H1 (cell line): ENCODE data around the gene NME4. TPM values are rescaled to one million over a fixed set of nuclear protein-coding genes. Genes with fewer than 3 reads are reported as not detected.

Experiments used
- CTCF ChIA-PET: fragments of 300-600 bp; sonication (Branson Sonifier 250); formaldehyde crosslinking; loops from one replicate; lab custom pipeline; 2021; ENCODE audit not compliant: partially characterized antibody; lab: Charles Lee
- POLR2A ChIA-PET: fragments of 300-600 bp; sonication (Branson Sonifier 250); formaldehyde crosslinking; loops from one replicate; lab custom pipeline; 2021; ENCODE audit warnings: inconsistent platforms; ENCODE audit not compliant: partially characterized antibody; lab: Charles Lee
- DNase-seq, 2 experiments: peaks; one replicate each; pipeline versions ENCODE4 v3.0.0 to v3.0.0-alpha.2; 2010 to 2022; ENCODE audit warnings: low spot score in 2 of 2, low read depth in 1 of 2, mixed read lengths in 1 of 2
- FAIRE-seq: peaks from 2 replicates; lab custom pipeline; 2011; peaks lifted over from hg19 to GRCh38; lab: Jason Lieb, UNC
- H2AFZ ChIP-seq: 2 replicates; pipeline ENCODE4 v1.8.1; 2012; ENCODE audit warnings: low read length, inconsistent platforms
- H2AK5ac ChIP-seq: 2 replicates; pipeline ENCODE4 v1.6.1; 2013; ENCODE audit warnings: low read depth, low read length
- H2BK120ac ChIP-seq: replicated peaks from 2 replicates; pipeline ENCODE3; 2013; ENCODE audit warnings: low read depth, low read length, inconsistent platforms
- H2BK12ac ChIP-seq: 2 replicates; pipeline ENCODE4 v1.6.1; 2013; ENCODE audit warnings: low read depth, low read length
- H2BK15ac ChIP-seq: 2 replicates; pipeline ENCODE4 v1.6.1; 2013; ENCODE audit warnings: low read length
- H2BK20ac ChIP-seq: 2 replicates; pipeline ENCODE4 v1.6.1; 2013; ENCODE audit warnings: low read length
- H2BK5ac ChIP-seq: 2 replicates; pipeline ENCODE4 v1.6.1; 2013; ENCODE audit warnings: low read depth, low read length
- H3K14ac ChIP-seq: 2 replicates; pipeline ENCODE4 v1.6.1; 2013; ENCODE audit warnings: inconsistent platforms; ENCODE audit not compliant: insufficient read length
- H3K18ac ChIP-seq: 2 replicates; pipeline ENCODE4 v1.6.1; 2013; ENCODE audit warnings: low read length; ENCODE audit errors: extremely low read depth
- H3K23ac ChIP-seq: 2 replicates; pipeline ENCODE4 v1.6.1; 2013; ENCODE audit warnings: inconsistent platforms; ENCODE audit not compliant: insufficient read length
- H3K23me2 ChIP-seq: 2 replicates; pipeline ENCODE4 v1.6.1; 2013; ENCODE audit warnings: low read depth, low read length
- H3K27ac ChIP-seq: 2 replicates; pipeline ENCODE4 v1.6.1; 2011; ENCODE audit warnings: low read depth, low read length, inconsistent platforms
- H3K27me3 ChIP-seq, 4 experiments: replicated peaks in 1 of 4; 1 replicate in 1 of 4; 2 replicates in 3 of 4; pipeline versions ENCODE4 v1.6.1 to v1.8.1; 2011 to 2013; ENCODE audit warnings: low read length in 3 of 4, mild to moderate bottlenecking in 3 of 4, inconsistent platforms in 2 of 4, mixed read lengths in 2 of 4, moderate library complexity in 1 of 4; ENCODE audit not compliant: control insufficient read depth in 3 of 4, insufficient read depth in 3 of 4; ENCODE audit errors: extremely low read depth in 1 of 4
- H3K36me3 ChIP-seq, 4 experiments: 2 replicates each; pipeline versions ENCODE4 v1.6.1 to v1.8.1; 2011 to 2013; ENCODE audit warnings: mild to moderate bottlenecking in 4 of 4, low read length in 3 of 4, moderate library complexity in 2 of 4, control low read depth in 1 of 4, inconsistent platforms in 1 of 4; ENCODE audit not compliant: insufficient read depth in 4 of 4, control insufficient read depth in 2 of 4
- H3K4ac ChIP-seq: replicated peaks from 2 replicates; pipeline ENCODE3; 2013; ENCODE audit warnings: low read length, low read depth, mixed read lengths, inconsistent platforms; ENCODE audit not compliant: insufficient read length
- H3K4me1 ChIP-seq, 4 experiments: replicated peaks in 1 of 4; 1 replicate in 1 of 4; 2 replicates in 3 of 4; pipeline versions ENCODE4 v1.6.1 to v1.8.1; 2011 to 2013; ENCODE audit warnings: low read length in 3 of 4, inconsistent platforms in 2 of 4, mixed read lengths in 1 of 4; ENCODE audit not compliant: insufficient read depth in 4 of 4, control insufficient read depth in 3 of 4
- H3K4me2 ChIP-seq, 2 experiments: 2 replicates each; pipeline versions ENCODE4 v1.6.1 to v1.8.1; 2011 to 2013; ENCODE audit warnings: low read depth in 2 of 2, low read length in 2 of 2, control low read depth in 1 of 2, inconsistent platforms in 1 of 2, mild to moderate bottlenecking in 1 of 2; ENCODE audit not compliant: insufficient read depth in 1 of 2
- H3K4me3 ChIP-seq, 4 experiments: fragments of 200-600, 300-600 bp in 1 of 4; sonication (generic), shearing (Covaris generic), sonication (Bioruptor Twin) in 1 of 4; 2 replicates each; pipeline versions ENCODE4 v1.5.1 to v1.8.1; 2011 to 2016; ENCODE audit warnings: low read length in 4 of 4, low read depth in 3 of 4, control low read depth in 2 of 4, inconsistent platforms in 2 of 4, mild to moderate bottlenecking in 2 of 4, mixed read lengths in 1 of 4, moderate library complexity in 1 of 4; ENCODE audit not compliant: insufficient read depth in 2 of 4; ENCODE audit errors: extremely low read depth in 1 of 4
- H3K56ac ChIP-seq: replicated peaks from 2 replicates; pipeline ENCODE3; 2013; ENCODE audit warnings: low read depth, mild to moderate bottlenecking, mixed read lengths, low read length, inconsistent platforms; ENCODE audit not compliant: insufficient read length
- H3K79me1 ChIP-seq: 2 replicates; pipeline ENCODE4 v1.6.1; 2013; ENCODE audit warnings: low read depth, low read length, control low read depth
- H3K79me2 ChIP-seq, 2 experiments: 2 replicates each; pipeline versions ENCODE4 v1.6.1 to v1.8.1; 2012 to 2013; ENCODE audit warnings: low read length in 2 of 2, mild to moderate bottlenecking in 2 of 2, inconsistent platforms in 1 of 2; ENCODE audit not compliant: insufficient read depth in 2 of 2, control insufficient read depth in 1 of 2
- H3K9ac ChIP-seq, 4 experiments: replicated peaks in 1 of 4; 1 replicate in 1 of 4; 2 replicates in 3 of 4; pipeline versions ENCODE4 v1.6.1 to v1.8.1; 2011 to 2013; ENCODE audit warnings: low read depth in 3 of 4, low read length in 3 of 4, control low read depth in 2 of 4, mild to moderate bottlenecking in 2 of 4, moderate library complexity in 2 of 4, inconsistent platforms in 1 of 4; ENCODE audit errors: extremely low read depth in 1 of 4
- H3K9me3 ChIP-seq, 2 experiments: 2 replicates each; pipeline versions ENCODE4 v1.6.1 to v1.8.1; 2012 to 2013; ENCODE audit warnings: mild to moderate bottlenecking in 2 of 2, moderate library complexity in 2 of 2, control low read depth in 1 of 2, inconsistent platforms in 1 of 2, low read depth in 1 of 2, low read length in 1 of 2, mixed read lengths in 1 of 2; ENCODE audit not compliant: insufficient read depth in 2 of 2
- H4K20me1 ChIP-seq, 2 experiments: replicated peaks in 1 of 2; 2 replicates each; pipeline versions ENCODE3 to v1.8.1; 2011 to 2013; ENCODE audit warnings: inconsistent platforms in 2 of 2, low read length in 2 of 2, mild to moderate bottlenecking in 1 of 2; ENCODE audit not compliant: insufficient read depth in 2 of 2, control insufficient read depth in 1 of 2
- H4K5ac ChIP-seq: 2 replicates; pipeline ENCODE4 v1.6.1; 2013; ENCODE audit warnings: low read length, low read depth, mixed read lengths, inconsistent platforms; ENCODE audit not compliant: insufficient read length
- H4K8ac ChIP-seq: 2 replicates; pipeline ENCODE4 v1.8.0; 2013; ENCODE audit warnings: mild to moderate bottlenecking, moderate library complexity, low read length, inconsistent platforms; ENCODE audit not compliant: insufficient read depth; ENCODE audit errors: extremely low read depth
- H4K91ac ChIP-seq: replicated peaks from 2 replicates; pipeline ENCODE3; 2013; ENCODE audit warnings: low read length, mixed read lengths, inconsistent platforms; ENCODE audit not compliant: insufficient read length
- BCL11A ChIP-seq, 2 experiments: IDR thresholded peaks; one replicate each; pipeline ENCODE4 v1.6.1; 2011; ENCODE audit warnings: low read depth in 2 of 2, low read length in 2 of 2, mild to moderate bottlenecking in 2 of 2
- BRCA1 ChIP-seq: IDR thresholded peaks from 2 replicates; pipeline ENCODE4 v1.6.1; 2012; ENCODE audit warnings: low read depth, low read length, improper control_type of control experiment
- CTBP2 ChIP-seq: IDR thresholded peaks from 2 replicates; pipeline ENCODE4 v1.7.0; 2011; ENCODE audit warnings: borderline replicate concordance, mild to moderate bottlenecking, moderate library complexity, mixed read lengths, low read length; ENCODE audit not compliant: insufficient read depth, insufficient read length
- KDM1A ChIP-seq: fragments of 200-600, 300-600 bp; sonication (generic); IDR thresholded peaks from 2 replicates; pipeline ENCODE4 v1.7.1; 2016; ENCODE audit warnings: mild to moderate bottlenecking, low read length, borderline replicate concordance
- KDM4A ChIP-seq: IDR thresholded peaks from one replicate; pipeline ENCODE4 v1.7.1; 2012; ENCODE audit warnings: low read depth, mild to moderate bottlenecking, moderate library complexity, low read length, inconsistent platforms; ENCODE audit not compliant: severe bottlenecking
- SAP30 ChIP-seq: fragments of 300-600 bp; sonication (generic); IDR thresholded peaks from 2 replicates; pipeline ENCODE4 v1.7.1; 2012; ENCODE audit warnings: low read length, moderate library complexity, mild to moderate bottlenecking, inconsistent platforms; ENCODE audit not compliant: insufficient read depth, insufficient replicate concordance
- SIN3A ChIP-seq, 2 experiments: IDR thresholded peaks in 1 of 2; conservative IDR thresholded peaks in 1 of 2; 2 replicates each; pipeline ENCODE4 v1.6.1; 2011 to 2012; ENCODE audit warnings: low read length in 2 of 2, improper control_type of control experiment in 1 of 2, low read depth in 1 of 2, mild to moderate bottlenecking in 1 of 2
- YY1 ChIP-seq: IDR thresholded peaks from 2 replicates; pipeline ENCODE4 v1.6.1; 2011; ENCODE audit warnings: low read depth, mild to moderate bottlenecking, low read length
- WGBS, 2 experiments: shearing (Covaris generic) in 1 of 2; methylation state at CpG; one replicate each; pipeline versions ENCODE4 v1.1.6 to v1.1.7; 2013 to 2015; ENCODE audit warnings: low lambda C conversion rate in 2 of 2, mixed read lengths in 2 of 2, inconsistent platforms in 1 of 2, low coverage in 1 of 2, missing lambda C conversion rate in 1 of 2; ENCODE audit not compliant: insufficient replicate concordance in 2 of 2, insufficient coverage in 1 of 2, insufficient read length in 1 of 2; ENCODE audit errors: extremely low coverage in 1 of 2, missing lambda C conversion rate in 1 of 2; 5-methylcytosine and 5-hydroxymethylcytosine counted together
- polyA plus RNA-seq, 7 experiments: library from polyadenylated mRNA; depleted of rRNA in 3 of 7; stranded (reverse) in 5 of 7; unstranded in 2 of 7; fragments of >200 nt in 5 of 7; fragments of 200-250 nt in 2 of 7; gene quantifications; 1 replicate in 5 of 7; 2 replicates in 1 of 7; 4 replicates in 1 of 7; pipeline versions ENCODE4 v1.2.1 to v1.2.3, GENCODE V29; 2011 to 2013; ENCODE audit warnings: missing spikeins in 2 of 7, mixed read lengths in 2 of 7
- total RNA-seq: library from RNA; stranded (reverse); fragmentation: NEBNext Ultra II Directional; extraction: Animal tissue kit (Norgen Biotek cat#: 25700); gene quantifications from 2 replicates; pipeline ENCODE4 v1.2.1, GENCODE V29; 2021
- TF ChIP-seq, protein P1 (sequence below): IDR thresholded peaks from 2 replicates; pipeline ENCODE4 v1.6.1; 2011; ENCODE audit warnings: low read depth, mild to moderate bottlenecking, low read length; ENCODE audit not compliant: insufficient read depth

Gene NME4
- total and polyA plus RNA-seq, 2 of the 8 experiments (the other 6 are each of a cell fraction or from before 2014, with no cell fraction given), result 408 to 863 TPM

DNA sequence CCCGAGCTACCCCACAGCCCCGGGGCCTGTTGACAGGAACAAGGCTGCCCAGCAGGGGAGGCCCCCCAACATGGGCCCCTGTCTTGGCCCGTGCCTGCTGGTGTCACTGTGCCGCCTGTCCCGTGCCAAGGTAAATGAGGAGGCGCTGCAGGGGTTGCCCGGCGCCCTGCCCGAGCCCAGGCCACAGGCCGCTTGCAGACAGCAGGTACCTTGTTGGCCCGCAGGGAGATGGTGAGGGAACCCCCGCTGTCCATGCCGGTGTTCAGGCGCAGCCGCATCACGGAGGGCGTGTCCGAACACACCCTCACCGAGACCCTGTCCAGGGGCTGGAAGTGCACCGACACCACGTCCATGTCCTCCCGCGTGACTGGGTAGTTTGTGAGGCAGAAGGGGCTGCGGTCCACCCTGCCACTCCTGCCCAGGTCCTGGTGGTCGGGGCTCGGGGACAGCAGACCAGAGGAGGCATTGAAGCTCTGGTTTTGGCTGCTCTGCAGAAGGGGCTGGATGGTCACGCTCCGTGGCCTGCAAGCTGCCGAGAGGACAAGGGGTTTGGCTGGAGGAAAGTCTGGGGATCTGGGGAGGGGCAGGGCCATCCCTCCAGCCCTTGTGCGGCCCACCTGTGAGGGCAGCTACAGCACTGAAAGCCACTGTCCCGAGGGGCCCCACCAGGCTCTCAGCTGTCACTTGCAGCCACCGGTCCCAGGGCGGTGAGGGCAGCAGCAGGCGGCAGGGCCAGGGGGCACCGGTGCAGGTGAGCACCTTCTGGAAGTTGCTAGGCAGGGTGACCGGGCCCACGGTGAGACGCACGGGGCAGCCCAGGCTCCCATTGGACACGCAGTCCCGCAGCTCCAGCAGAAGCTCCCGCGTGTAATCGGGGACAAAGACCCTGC lies 20.8 kb upstream of the NME4 start:
- ChIA-PET CTCF (interaction anchor here (0.8 to 1.6 kb wide), 4 partner anchors 26 to 171 kb away, joined by 3 to 4 read pairs (median 3); partner anchors contain the start of gene DECR2), POLR2A (interaction anchor here (1.0 kb wide), 1 partner anchor 22 kb away, joined by 3 read pairs; no protein-coding TSS in a partner anchor)
- H4K8ac ChIP-seq, result no peak overlapping the region; the same call in none of the 2 replicates
- peaks cover 2% of the 10 kb centered on the region; the same call in 1 of the 2 replicates for H3K23me2 ChIP-seq
- no peak overlapping the region for H3K23ac ChIP-seq
- no peak overlapping the region for H3K4me2 ChIP-seq
- H2BK15ac ChIP-seq, result no peak overlapping the region
- DNase-seq (no peak), FAIRE-seq (no peak)
- H3K14ac ChIP-seq, result no peak overlapping the region
- H2BK120ac ChIP-seq, result no peak overlapping the region
- no peak overlapping the region for H4K5ac ChIP-seq
- peaks cover 4% of the 10 kb centered on the region; the same call in 1 of the 2 replicates for H3K79me1 ChIP-seq
- H2AK5ac ChIP-seq, result no peak overlapping the region
- H3K4me3 ChIP-seq, result no peak overlapping the region
- no peak overlapping the region for H2BK20ac ChIP-seq
- no peak overlapping the region for H2BK5ac ChIP-seq
- no peak overlapping the region for H3K4ac ChIP-seq
- peaks cover 5 to 19% (median 11%) of the 10 kb centered on the region in 4 experiments for H3K4me1 ChIP-seq
- H2BK12ac ChIP-seq, result no peak overlapping the region
- no peak overlapping the region for H3K9ac ChIP-seq
- peaks cover 0 to 24% of the 10 kb centered on the region in 2 experiments; a peak in 2 of 4 replicates for H3K79me2 ChIP-seq
- TF ChIP-seq YY1, result no peak
- TF ChIP-seq KDM4A, result no peak
- TF ChIP-seq KDM1A, result no peak
- TF ChIP-seq BCL11A (IDR thresholded peaks at IDR 0.05; ENCODE audit: low read depth in 2 of 2, low read length in 2 of 2), result no peak
- TF ChIP-seq SIN3A (conservative IDR thresholded peaks at IDR 0.05 in 1 of 2, IDR thresholded peaks at IDR 0.05 in 1 of 2; ENCODE audit: low read depth in 1 of 2, low read length in 2 of 2), result no peak
- no peak for TF ChIP-seq CTBP2
- TF ChIP-seq SAP30, result no peak
- no peak for TF ChIP-seq BRCA1
- TF ChIP-seq, protein P1, sequence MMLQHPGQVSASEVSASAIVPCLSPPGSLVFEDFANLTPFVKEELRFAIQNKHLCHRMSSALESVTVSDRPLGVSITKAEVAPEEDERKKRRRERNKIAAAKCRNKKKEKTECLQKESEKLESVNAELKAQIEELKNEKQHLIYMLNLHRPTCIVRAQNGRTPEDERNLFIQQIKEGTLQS, result no peak
- H3K18ac ChIP-seq, result no peak overlapping the region
- no peak overlapping the region for H3K56ac ChIP-seq
- WGBS, 2 experiments, result 96% methylated on average over 44 of the region's 44 CpGs; no CpG with 5 or more reads in 1 of the 2 experiments
- H4K20me1 ChIP-seq, result peaks cover 18 to 45% of the 10 kb centered on the region in 2 experiments
- H4K91ac ChIP-seq, result no peak overlapping the region
- H3K27ac ChIP-seq, result no peak overlapping the region
- no peak overlapping the region for H2AFZ ChIP-seq
- H3K36me3 ChIP-seq, result peaks cover 21 to 57% (median 29%) of the 10 kb centered on the region in 4 experiments
- no peaks in the 10 kb centered on the region for H3K9me3 ChIP-seq
- no peaks in the 10 kb centered on the region for H3K27me3 ChIP-seq
